LoVo (cell line): Measurements from ENCODE around the gene PGBD2.
"Not testable (repeated sequence)": the region's sequence is repeated elsewhere in the genome, so short reads cannot be mapped to it uniquely, and the experiment has no call there.

Experiments used
- DNase-seq: peaks from one replicate; pipeline ENCODE4 v3.0.0-alpha.2; 2016; ENCODE audit warnings: low spot score

PGBD2 gene

DNA sequence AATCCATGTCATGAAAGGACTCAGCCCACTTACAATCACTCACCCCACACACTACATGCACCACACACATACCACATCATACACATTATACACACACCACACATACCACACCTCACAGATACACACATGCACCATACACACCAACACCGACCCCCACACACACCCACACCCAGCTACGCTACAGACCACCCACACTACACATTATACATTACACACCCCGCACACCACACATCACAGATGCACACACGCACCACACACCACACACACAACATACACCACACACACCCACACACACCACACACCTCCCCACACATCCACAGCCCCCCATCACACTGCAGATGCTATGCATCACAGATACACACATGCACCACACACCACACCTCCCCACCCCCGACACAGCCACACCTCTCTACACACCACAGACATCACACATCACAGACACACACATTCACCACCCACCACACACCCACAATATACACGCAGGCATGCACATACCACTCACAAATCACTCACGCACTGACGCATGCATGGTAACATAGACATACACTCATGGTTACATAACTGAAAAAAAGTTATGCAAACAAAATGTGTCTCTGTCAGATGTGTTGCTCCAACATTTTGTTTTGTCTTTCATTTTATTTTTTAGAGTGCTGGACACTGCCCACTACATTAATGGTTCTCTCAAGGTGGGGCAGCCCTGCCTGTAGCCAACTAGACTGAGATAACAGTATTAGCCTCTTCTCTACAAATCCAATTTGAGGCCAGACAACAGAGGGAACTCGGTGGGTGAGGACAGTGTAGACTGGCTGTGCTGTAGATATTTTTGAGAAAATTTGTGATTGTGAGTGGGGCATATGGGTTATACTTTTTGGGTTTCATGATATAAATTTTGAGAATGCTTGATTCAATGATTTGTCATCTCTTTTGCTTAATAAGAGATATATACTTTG, 15.2 kb upstream of the PGBD2 start:
- DNase-seq = no peak

DNA sequence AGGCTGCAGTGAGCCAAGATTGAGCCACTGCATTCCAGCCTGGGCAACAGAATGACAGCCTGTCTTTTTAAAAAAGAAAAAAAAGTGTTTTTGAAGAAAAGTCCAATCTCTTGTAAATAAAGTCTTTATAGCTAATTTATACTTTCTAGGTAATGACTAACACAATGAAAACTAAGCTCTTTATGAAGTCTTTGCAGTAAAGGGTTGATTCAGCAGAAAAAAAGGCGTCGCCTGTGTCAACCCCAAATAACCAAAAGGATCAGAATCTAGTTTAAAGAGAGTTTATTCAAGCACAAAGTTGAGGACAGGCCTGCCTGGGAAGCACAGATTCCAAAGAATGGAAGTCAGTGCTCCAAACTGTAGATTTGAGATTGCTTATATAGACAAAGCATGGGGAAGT, 14.3 kb upstream of the PGBD2 start:
- no peak for DNase-seq

DNA sequence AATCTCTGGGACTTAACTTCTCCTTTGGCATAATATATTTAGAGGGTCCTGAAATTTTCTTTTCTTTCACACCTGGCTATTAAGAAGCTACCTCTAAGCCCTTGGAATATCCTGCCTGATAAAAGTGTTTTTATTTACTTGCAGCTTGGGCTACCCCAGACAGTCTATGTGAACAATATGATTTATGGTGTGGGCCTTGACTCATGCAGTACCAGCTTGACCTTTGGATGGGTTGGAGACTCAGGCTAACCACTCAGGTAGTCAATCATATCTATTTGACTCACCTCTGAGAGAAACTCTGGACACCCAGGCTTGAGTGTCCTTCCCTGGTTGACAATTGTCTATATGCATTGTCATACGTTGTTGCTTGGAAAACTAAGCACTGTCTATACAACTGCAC, 13.4 kb upstream of the PGBD2 start:
- DNase-seq = peak; percentile 27

DNA sequence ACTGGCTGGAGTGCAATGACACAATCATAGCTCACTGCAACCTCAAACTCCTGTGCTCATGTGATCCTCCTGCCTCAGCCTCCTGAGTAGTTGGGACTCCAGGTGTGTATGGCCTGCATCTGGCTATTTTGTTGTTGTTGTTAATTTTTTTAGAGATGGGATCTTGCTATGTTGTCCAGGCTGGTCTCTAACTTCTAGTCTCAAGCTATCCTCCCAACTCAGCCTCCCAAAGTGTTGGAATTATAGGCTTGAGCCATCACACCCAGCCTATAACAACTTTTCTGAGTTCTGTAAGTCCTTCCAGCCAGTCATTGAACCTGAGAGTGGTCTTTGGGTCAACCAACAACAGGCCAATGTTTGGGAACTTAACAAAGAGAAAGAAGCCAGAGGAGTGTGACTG, 11.2 kb upstream of the PGBD2 start:
- DNase-seq = no peak

DNA sequence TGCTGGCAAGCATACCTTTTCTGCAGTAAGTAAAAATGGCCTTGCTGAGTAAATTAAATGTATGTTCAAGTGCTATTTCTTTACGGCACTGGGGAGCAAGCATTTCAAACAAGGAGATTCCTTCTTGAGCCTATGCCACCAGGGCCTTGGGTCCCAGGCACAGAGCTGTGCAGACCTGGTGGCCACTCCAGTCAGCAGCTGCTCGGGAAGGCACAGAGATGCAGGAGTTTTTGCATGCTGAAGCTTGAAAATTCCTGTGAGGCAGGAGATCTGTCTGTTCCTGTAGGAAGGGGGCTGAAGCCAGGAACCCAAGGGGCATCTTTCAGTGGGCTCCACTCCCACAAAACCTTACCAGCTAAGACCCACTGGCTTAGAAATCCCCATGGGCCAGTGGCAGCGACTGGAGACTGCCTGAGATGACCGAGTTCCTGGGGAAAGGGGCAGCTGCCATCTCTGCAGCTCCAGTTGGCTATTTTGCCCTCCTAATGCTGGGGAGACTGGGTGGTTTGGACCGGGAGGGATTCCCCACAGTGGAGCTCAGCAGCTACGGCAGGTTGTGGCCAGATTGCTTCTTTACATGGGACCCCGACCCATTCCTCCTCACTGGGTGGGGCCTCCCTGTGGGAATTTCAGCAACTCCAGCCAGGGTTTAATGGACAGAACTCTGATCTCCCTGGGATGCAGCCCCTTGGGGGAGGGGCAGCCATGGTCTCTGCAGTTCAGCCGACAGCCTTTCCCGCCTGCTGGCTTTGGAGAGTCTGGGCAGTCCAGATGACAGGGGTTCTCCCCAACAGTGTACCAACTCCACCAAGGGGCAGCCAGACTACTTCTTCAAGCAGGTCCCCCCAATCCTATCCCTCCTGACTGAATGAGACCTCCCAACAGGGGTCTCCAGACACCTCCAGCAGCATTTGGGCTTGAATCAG, 8.4 kb upstream of the PGBD2 start:
- no peak for DNase-seq

DNA sequence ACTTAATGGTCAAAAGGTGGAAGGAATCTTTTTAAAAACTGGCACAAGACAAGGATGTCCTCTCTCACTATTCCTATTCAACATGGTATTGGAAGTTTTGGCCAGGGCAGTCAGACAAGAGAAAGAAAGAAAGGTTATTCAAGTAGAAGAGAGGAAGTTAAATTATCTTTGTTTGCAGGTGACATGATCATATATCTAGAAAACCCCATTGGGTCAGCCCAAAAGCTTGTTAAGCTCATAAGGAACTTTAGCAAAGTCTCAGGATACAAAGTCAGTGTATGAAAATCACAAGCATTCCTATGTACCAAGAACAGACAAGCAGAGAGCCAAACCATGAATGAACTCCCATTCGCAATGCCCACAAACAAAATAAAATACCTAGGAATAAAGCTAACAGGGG, 5.4 kb upstream of the PGBD2 start:
- no peak for DNase-seq

DNA sequence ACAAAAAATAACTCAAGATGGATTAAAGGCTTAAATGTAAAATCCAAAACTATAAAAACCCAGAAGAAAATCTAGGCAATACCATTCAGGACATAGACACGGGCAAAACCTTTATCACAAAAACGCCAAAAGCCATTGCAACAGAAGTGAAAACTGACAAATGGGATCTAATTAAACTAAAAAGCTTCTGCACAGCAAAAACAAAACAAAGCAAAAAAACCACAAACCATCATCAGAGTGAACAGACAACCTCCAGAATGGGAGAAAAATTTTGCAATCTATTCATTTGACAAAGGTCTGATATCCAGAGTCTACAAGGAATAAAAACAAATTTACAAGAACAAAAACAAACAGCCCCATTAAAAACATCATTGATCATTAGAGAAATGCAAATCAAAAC, 4.5 kb upstream of the PGBD2 start:
- DNase-seq = no peak

DNA sequence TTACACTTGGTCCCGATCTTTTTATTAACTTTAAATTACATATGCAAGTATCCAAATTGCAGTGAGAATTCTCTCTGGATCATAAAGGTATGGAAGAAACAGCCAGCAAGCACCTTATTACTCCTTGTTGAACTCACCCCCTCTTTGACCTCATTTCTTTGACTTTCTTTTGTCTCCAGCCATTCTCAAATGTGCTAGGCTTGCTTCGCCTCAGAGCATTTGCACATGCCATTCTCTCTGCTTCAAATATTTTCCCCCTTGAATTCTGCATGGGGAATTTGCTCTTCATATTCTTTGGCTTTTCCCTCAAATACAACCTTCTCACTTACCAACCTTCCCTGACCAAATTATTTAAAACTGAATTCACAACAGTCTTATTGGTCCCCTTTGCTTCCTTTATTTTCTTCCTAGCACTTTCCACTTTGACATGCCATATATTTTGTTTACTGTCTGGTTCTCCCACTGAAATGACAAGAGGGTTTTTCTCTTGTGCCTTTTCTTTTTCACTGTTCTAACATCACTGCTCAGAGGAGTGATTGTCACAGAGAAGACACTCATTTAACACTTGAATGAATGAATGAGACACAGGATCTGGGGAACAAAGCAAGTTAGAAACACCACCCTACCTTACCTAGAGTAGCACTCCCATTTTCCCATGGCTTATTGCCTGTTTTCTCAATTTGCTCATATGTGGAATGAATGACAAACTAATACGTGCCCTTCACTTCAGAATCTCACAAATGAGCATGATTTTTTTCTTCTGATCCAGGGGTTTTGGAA, 1.4 kb upstream of the PGBD2 start:
- DNase-seq = no peak

DNA sequence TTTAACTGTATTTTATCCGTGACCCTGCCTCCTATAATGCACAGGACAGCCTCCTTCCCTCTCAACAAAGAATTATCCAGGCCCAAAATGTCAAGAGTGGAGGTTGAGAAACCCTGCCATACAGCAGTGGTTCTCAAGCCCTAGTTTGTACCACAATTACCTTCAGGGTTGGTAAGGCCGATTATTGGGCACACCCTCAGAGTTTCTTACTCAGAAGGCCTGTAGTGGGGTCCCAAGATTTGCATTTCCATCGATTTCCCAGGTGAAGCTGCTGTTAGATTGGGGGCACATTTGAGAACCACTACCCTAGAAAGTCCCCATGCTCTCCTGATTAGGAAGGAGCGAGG, 400 bp upstream of the PGBD2 start:
- no peak for DNase-seq

DNA sequence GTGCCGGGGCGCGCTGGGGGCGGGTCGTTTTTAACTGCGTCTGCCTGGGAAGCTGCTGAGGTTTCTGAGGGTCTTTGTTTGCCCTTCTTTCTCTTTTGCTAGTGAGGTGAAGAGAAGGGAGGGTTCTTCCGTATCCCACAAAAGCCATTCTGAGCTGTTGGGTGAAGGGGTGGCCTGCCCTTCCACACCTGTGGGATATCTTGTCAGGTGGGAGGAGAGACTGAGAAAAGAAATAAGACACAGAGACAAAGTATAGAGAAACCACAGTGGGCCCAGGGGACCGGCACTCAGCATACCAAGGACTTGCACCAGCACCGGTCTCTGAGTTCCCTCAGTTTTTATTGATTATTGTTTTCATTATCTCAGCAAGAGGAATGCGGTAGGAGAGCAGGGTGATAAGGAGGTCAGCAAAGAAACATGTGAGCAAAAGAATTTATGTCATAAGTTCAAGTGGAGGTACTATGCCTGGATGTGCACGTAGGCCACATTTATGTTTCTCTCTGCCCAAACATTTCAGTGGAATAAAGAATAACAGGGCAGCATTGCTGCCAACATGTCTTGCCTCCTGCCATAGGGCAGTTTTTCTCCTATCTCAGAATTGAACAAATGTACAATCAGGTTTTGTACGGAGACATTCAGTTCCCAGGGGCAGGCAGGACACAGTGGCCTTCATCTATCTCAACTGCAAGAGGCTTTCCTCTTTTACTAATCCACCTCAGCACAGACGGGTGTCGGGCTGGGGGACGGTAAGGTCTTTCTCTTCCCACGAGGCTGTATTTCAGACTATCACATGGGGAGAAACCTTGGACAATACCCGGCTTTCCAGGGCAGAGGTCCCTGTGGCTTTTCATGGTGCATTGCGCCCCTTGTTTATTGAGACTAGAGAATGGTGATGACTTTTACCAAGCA, 972 bp downstream of the PGBD2 start:
- no peak for DNase-seq

DNA sequence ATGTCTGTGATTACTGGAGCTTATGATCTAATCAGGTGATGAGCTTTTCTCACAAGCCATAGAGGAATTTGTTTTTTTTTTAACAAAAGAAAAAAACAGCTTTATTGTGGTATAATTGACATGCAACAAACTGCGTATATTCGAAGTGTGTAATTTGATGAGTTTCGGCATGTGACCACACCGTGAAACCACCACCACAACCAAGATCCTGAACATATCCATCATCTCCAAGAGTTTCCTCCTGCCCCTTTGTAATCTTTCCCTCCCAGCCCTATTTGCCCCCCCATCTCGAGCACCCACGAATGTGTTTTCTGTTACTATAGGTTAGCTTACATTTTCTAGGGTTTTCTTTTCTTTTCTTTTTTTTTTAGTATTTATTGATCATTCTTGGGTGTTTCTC, 4.7 kb downstream of the PGBD2 start:
- no peak for DNase-seq

DNA sequence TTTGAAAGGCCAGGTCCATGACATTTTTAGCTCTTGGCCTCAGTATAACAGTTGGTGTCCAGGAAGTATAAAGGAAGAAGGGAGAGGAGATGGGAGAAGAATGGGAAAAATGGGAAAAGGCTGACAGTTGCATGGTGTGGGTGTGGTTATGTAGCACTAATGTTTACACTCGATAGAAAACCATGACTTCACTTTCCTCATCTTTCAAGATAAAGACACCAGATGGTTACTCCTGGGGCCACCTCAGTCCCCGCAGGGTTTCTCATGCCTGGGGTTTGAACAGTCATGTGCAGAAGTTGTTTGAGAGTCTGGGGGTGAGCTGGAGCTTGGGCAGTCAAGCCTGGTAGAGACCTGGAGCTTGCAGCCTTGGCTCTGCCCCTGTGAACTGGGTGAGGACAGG, 7.9 kb downstream of the PGBD2 start:
- DNase-seq = no peak

DNA sequence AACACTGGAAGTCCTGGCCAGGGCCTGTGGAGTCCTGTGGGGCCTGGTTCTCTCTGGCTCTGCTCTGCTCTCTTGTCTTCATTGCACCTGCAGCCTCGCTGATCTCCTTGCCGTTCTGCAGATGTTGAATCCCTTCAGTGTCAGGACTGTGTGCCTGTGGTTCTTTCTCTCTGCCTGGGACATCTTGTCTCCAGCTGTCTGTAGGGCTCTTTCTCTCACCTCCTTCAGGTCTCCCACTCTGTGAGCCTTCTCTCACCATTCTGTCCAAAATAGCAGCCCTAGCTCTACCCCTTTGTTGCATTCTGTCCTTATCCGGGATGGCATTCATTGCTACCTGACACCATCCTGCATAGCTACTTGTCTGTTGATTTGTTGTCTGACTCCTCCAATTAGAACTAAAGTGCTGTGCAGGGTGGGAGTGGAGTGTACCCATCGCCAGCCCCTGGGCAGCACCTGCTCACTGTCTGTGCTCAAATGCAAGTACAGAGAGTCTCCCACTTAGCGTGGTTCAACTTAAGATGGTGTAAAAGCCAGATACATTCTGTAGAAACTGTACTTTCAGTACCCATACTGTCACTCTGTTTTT, 8.9 kb downstream of the PGBD2 start:
- no peak for DNase-seq

DNA sequence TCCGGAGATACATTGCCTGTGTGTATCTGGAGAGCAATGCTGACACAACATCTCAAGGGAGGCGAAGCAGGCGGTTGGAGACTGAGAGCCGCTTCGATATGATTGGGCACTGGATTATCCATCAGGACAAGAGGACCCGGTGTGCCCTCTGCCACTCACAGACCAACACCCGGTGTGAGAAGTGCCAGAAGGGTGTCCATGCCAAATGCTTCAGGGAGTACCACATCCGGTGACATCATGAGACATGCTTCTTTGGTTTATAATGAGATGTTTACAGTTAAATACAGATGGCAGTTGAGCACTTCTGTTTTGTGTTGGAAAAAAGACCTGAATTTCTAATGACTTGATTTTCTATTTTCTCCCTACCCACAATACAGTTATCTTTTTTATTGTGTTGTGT, 12.1 kb downstream of the PGBD2 start:
- DNase-seq = no peak

DNA sequence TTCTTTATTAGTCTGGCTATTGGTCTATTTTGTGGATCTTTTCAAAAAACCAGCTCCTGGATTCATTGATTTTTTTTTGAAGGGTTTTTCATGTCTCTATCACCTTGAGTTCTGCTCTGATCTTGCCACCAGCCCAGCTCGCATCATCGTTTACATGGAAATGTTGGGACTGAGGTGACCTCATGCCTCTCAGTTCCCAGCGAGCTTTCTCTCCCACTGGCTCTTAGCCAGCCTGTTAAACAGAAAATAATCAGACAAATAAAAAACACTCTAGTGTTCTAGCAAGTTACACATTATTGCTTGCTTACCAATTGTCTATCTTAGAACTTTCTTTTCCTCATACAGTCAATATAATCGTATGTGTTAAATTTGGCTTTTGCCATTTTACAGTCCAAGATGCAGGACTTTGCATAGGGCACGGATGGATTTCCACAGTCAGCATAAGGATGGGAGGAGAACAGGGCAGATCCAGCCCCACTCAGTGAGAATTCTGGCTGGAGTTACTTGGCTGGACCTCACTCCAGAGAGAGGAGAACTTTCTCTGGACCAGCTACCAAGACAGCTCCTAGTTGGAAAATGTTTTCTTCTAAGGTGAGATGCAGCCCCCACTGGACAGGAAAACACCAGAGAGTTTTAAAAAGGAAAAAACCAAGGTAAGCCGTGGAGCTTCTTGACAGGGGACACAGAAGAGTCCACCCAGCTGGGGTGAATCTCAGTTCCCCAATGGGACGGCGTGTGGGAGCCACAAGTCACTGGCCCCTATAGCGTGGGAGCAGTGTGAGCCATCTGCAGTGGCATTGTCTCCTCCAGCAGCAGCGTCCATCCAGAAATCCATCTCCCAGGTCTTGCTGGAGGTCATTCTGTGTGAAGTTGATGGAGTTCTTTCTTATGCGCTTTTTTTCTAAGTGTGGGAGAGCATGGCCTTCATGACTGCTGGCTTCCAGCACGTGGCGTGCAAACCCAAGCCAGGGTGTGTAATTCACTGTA, 17.6 kb downstream of the PGBD2 start:
- DNase-seq = no peak

DNA sequence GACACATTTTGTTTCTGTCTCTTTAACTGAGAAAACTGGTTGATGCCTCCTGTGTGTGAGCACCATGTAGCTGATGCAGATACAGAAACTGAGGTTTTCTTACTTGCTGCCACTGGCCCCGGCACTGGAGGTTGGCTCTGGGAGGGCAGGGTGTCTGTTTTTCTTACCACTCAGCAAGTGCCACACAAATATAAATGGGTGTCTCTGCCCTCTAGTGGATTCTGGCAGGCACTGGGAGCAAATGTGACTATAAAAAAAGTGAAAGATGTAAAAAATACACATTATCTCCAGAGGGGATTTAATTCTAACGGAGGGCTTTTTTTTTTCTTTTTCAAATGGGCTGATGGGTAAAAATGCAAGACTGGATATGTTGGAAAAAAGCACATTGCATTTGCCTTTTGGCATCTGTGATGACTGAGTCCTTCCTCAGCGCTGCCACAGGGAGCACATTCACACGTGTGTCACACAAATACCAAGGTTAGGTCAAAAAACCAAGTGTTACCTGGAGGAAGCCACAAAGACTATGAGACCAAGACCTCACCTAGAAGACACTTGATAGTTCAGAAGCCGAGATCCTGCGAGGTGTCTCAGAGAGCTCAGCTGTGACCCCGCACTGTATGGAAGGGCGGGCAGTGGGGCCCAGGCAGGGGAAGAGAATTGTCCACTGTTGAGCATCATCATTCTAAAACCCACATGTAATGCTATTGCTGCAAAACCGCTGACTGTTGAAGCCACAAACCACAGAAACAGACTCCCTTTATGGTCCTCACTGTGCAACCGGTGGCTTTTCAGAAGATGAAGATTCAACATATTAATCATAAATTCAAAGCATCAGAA, 18.9 kb downstream of the PGBD2 start:
- DNase-seq = peak; percentile 37

DNA sequence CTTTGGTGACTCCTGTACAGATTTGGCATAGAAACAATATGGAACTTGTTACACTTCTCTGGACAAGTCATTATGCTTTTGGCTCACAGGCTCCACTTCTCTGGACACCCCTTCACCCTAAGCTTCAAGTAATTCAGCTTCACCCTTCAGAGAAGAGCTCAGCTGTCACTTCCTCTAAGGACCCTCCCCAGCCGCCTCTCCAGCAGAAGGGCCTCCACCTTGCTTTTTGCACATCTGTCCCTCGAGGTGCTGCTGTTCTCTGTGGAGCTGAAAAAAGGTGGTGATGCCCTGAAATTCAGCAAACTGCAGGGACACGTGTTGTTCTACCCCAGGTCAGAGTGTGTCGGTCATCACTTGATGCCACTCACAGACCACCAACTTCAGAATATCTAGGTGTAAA, 19.8 kb downstream of the PGBD2 start:
- DNase-seq = not testable (repeated sequence)

DNA sequence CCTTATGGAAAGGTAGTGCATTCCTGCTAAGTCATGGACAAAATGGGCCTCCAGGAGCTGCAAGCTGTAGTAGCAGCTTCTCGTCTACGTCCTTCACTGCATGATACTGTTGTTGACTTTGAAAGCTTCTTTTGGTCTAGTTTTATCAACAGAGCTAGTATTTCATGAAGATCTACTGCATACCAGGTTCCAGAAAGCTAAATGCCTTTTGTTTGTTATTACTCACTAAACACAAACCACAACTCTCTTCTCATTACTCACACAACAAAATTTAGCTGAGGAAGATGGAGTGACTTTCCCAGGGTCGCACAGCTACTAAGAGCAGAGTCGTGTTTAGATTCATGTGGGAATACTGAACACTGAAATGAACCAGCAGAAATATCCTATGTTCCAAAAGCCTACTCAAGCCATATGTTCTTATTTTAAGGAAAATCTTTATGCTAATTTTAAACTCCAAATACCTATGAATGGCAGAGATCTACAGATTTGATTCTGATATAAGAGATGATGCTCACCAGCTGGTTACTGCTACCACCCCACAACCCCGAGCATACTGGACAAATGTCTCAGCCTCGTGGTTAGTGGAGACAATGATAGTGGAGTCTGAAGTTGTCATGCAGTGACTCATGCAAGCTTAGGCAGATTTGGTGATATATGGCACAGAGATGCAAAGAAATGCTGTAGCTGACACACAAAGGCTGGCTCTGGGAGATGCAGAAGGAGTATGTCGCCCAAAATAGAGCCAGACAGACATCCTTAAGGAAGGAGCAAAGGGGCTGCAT, 20.6 kb downstream of the PGBD2 start:
- no peak for DNase-seq
